ENCODE measurements around the gene SLU7. TPM values are rescaled to one million over a fixed set of nuclear protein-coding genes. Genes with fewer than 3 reads are reported as not detected.

SLU7 gene
- total RNA-seq, 1 experiment from 2014 or later = 42.3 TPM

DNA sequence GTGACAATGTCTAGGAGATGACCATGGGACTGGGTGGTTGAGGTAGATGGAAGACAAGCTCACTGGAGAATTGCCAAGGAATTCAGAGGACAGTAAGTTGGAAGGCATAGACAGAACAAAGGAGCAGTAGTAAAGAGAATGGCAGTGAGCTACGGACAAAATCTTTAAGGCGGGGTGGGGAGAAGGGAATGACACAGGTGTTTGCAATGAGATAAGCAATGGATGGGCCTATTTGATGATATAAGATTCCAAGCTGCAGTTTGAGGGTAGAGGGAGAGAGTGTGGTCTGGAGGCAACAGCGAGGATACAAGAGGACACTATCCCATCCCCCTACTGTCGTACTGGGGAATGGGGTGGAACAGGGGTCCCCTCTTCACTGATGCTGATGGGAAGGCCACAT lies 17.1 kb upstream of the SLU7 start:
- DNase-seq = no peak
- H3K9me3 ChIP-seq = no peaks in the 10 kb centered on the region
- no peak overlapping the region for H3K4me3 ChIP-seq
- H3K36me3 ChIP-seq = no peaks in the 10 kb centered on the region
- no peaks in the 10 kb centered on the region for H3K27me3 ChIP-seq

DNA sequence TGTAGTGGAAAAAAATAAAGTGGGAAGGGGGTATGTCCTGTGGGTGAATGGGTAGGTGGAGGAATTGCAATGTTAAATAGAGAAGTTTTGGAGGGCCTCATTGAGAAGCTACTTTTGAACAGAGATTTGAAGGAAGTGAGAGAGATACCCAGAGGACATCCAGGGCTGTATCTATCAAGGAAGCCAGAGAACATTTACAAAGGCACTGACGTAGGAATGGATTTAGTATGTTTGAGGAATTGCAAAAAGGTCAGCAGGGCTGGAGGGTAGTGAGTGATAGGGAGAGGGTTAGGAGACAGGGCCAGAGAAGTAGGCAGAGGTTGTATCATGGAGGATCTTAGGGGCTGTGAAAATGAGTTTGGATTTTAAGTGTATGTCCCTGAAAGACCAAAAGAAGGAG lies 16.7 kb upstream of the SLU7 start:
- Histone ChIP-seq H3K36me3 (no peaks in the 10 kb centered on the region; the same call in 1 of the 2 replicates), H3K9me3 (no peaks in the 10 kb centered on the region), H3K4me3 (no peak overlapping the region), H3K27me3 (no peaks in the 10 kb centered on the region)
- no peak for DNase-seq

DNA sequence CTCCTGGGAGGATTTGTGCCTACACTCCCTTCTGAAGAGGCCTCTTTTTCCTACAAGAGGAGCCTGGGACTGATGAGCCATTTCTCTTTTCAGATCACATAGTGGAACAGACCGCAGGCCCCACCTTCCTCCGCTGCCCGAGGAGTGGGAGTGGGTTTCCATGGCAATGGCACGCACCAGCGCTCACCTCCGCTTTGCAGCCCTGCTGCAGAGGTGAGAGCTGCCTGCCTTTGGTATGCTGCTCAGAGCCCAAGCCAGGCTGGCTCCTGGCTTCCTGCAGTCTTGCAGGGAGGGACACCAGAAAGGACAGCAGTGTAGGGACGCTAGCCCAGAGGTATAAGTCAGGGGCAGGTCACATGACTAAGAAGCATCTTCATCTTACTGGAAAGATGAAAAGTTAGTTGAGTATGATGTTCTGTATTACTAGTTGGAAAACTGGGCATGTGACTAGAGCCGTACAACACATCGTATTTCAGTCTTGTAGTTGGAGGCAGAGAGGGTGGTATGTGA lies 15.2 kb upstream of the SLU7 start:
- Histone ChIP-seq H3K9me3 (no peaks in the 10 kb centered on the region), H3K36me3 (peaks cover 9% of the 10 kb centered on the region), H3K27me3 (no peaks in the 10 kb centered on the region), H3K4me3 (no peak overlapping the region)
- no peak for DNase-seq

DNA sequence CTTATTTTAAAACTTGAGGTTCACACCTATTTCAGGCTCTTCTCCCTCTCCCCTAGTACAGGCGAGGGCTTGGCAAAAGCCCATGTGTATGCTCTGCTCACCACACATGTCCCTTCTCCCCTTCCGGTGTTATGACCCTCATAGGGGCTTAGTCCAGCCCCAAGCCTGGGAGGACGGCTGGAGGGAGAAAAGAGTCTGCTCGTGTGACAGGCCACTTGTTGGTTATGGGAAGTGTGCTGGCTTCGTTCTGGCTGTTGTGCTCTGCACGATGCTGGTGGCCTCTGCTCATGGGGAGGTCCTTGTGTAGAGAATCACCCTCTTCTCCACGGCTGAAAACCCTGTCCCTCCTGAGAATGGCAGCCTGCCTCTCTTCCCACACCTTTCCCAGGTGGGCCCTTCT lies 13.9 kb upstream of the SLU7 start:
- no peak for DNase-seq
- H3K36me3 ChIP-seq = peaks cover 22% of the 10 kb centered on the region
- no peaks in the 10 kb centered on the region for H3K9me3 ChIP-seq
- no peaks in the 10 kb centered on the region for H3K27me3 ChIP-seq
- H3K4me3 ChIP-seq = no peak overlapping the region

- Histone ChIP-seq H3K9me3 (no peaks in the 10 kb centered on the region), H3K4me3 (no peak overlapping the region), H3K27me3 (no peaks in the 10 kb centered on the region), H3K36me3 (peaks cover 28% of the 10 kb centered on the region)
- no peak for DNase-seq
Observed at GRCh38 chr5:160432196-160432595, 13.3 kb upstream of the SLU7 start.

GRCh38 chr5:160427607-160428006 lies 8.7 kb upstream of the SLU7 start:
- no peaks in the 10 kb centered on the region for H3K27me3 ChIP-seq
- no peak overlapping the region for H3K4me3 ChIP-seq
- no peak for DNase-seq
- H3K9me3 ChIP-seq = no peaks in the 10 kb centered on the region
- H3K36me3 ChIP-seq = peaks cover 74% of the 10 kb centered on the region

DNA sequence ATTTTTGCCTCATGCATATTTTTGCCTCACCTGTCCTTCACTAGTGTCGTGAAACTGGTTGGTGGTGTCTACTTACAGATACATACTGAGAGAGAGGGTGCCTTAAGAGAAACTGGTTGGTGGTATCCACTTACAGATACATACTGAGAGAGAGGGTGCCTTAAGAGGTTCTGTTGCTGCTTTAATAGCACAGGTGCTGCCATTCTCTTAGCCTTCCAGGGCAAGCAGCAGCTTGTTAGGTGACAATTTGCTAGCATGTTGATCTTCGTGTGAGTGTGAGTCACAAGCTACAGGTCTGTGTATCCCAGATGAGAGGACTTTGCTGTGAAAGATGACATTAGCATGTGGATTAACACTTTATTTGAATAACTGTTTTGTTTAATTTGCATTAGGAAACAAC lies 4.2 kb upstream of the SLU7 start:
- Histone ChIP-seq H3K9me3 (no peaks in the 10 kb centered on the region), H3K27me3 (no peaks in the 10 kb centered on the region), H3K4me3 (peak overlapping the region; percentile 72), H3K36me3 (peaks cover 60% of the 10 kb centered on the region)
- no peak for DNase-seq

DNA sequence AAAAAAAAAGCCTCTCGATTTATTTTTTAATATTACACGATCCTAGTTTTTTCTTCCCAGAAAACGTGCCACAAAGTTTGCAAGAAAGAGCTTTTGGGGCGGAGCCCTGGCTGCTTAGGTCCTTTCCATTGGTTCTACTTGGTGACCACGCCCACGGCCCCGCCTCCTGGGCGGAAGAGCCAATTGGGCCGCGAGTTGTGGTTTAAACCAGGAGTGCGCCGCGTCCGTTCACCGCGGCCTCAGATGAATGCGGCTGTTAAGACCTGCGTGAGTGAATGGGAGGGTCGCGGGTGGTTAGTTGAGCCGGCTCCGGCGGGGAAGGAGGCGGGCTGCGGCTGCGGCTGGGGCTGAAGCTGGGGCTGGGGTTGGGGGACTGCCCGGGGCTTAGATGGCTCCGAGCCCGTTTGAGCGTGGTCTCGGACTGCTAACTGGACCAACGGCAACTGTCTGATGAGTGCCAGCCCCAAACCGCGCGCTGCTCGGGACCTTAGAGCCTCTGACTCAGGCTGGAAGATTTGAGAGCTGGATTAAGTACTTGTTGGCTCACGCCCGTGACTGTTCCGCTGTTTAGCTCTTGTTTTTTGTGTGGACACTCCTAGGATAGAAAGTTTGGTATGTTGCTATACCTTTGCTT lies 2.9 kb upstream of the SLU7 start, which contains the start of gene PTTG1:
Gene PTTG1 (plus strand): TSS at position 231 of the 634 bp plus-strand sequence. CDS start 458 bp downstream, outside the sequence.
- peaks cover 46% of the 10 kb centered on the region for H3K36me3 ChIP-seq

GRCh38 chr5:160420331-160420610 lies 1.4 kb upstream of the SLU7 start:
- Histone ChIP-seq H3K4me3 (no peak overlapping the region), H3K27me3 (no peaks in the 10 kb centered on the region), H3K36me3 (peaks cover 31% of the 10 kb centered on the region), H3K9me3 (no peaks in the 10 kb centered on the region)
- DNase-seq = no peak

More for the DNA sequence above, 2.9 kb upstream of the SLU7 start, which contains the start of gene PTTG1:
- peak within 1 kb of the TSS; percentile 72 for H3K4me3 ChIP-seq
- DNase-seq = peak; percentile 99
- H3K27me3 ChIP-seq = no peaks in the 10 kb centered on the region
- H3K9me3 ChIP-seq = no peaks in the 10 kb centered on the region

DNA sequence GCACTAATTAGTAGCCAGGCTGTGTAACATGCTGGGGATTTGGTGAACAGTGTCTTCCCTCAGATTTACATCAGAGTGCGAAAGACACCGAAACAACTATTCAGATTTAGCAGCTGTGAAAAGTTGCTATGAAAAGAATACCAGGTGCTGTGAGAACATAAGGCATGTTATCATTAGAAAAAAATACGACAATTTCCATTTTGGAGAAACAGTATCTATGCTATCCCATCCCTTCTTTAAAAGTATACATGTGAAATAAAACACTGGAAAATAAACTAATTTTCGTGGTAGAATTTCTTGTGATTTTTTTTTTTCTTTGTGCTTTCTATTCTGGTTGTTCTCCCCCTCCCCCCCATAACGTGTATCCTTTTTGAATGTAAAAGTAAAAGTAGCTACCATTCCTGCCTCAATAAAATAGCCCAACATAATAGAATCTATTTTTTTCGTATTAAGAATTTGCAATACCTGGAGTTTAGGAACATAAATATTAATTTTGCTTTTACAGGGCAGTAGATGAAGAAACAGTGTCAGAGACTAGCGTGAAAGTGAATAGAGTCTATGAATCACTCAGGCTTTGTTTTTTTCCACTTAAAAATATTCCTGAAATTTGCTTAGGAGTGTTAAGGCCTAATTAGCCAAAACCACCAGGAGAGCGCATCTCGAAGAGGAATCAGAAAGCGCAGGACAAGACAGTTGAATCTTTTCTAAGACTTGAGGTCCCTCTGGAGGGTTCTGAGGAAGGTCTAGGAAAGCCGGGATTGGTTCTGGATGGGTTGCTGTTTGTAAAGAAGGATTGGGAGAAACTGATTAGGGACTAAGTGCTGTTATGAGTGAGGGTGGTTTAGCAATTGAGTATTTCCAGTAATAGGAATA lies 813 bp upstream of the SLU7 start:
- peak overlapping the region; percentile 76 for H3K4me3 ChIP-seq
- H3K9me3 ChIP-seq = no peaks in the 10 kb centered on the region
- H3K27me3 ChIP-seq = no peaks in the 10 kb centered on the region
- DNase-seq = no peak
- peaks cover 30% of the 10 kb centered on the region for H3K36me3 ChIP-seq

- H3K36me3 ChIP-seq = peaks cover 33% of the 10 kb centered on the region
- peak; percentile 97 for DNase-seq
Observed at GRCh38 chr5:160399402-160400353, 19.2 kb downstream of the SLU7 start, which contains the start of gene FAM200C. TSS of gene FAM200C (minus strand) at chr5:160400054. CDS start at chr5:160395490, 4,564 bp downstream.

GRCh38 chr5:160398806-160399205 lies 20.1 kb downstream of the SLU7 start:
- no peak for DNase-seq
- peaks cover 26% of the 10 kb centered on the region for H3K36me3 ChIP-seq
- H3K27me3 ChIP-seq = no peaks in the 10 kb centered on the region
- H3K4me3 ChIP-seq = peak overlapping the region; percentile 70
- no peaks in the 10 kb centered on the region for H3K9me3 ChIP-seq

More at GRCh38 chr5:160399402-160400353, 19.2 kb downstream of the SLU7 start, which contains the start of gene FAM200C:
- H3K9me3 ChIP-seq = no peaks in the 10 kb centered on the region
- H3K4me3 ChIP-seq = peak within 1 kb of the TSS; percentile 70
- H3K27me3 ChIP-seq = no peaks in the 10 kb centered on the region

- Histone ChIP-seq H3K9me3 (no peaks in the 10 kb centered on the region), H3K4me3 (no peak overlapping the region), H3K36me3 (peaks cover 15% of the 10 kb centered on the region), H3K27me3 (no peaks in the 10 kb centered on the region)
- no peak for DNase-seq
Observed at GRCh38 chr5:160397492-160397891, 21.4 kb downstream of the SLU7 start.

DNA sequence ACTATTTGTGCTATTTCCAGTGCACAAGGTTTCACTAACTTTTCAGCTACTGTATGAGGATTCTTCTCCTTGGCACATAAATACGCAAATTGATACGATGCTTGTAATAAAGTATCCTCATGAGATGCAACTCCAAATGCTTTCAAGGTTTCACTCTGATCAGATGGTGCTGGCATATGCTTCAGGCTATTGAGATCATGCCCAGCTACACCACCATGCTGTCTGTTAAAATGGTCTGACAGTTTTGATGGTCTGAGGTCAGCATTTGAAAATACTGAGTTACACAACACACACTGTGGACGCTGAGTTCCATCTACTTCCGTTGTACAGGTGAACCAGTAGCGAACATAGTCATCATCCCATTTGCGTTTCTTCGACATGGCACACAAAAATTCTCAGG lies 23.8 kb downstream of the SLU7 start:
- H3K36me3 ChIP-seq = 0 out of 2 replicates have a peak, but pooled peaks cover 2% of the 10 kb centered on the region
- H3K9me3 ChIP-seq = no peaks in the 10 kb centered on the region
- no peaks in the 10 kb centered on the region for H3K27me3 ChIP-seq
- H3K4me3 ChIP-seq = no peak overlapping the region
- no peak for DNase-seq

DNA sequence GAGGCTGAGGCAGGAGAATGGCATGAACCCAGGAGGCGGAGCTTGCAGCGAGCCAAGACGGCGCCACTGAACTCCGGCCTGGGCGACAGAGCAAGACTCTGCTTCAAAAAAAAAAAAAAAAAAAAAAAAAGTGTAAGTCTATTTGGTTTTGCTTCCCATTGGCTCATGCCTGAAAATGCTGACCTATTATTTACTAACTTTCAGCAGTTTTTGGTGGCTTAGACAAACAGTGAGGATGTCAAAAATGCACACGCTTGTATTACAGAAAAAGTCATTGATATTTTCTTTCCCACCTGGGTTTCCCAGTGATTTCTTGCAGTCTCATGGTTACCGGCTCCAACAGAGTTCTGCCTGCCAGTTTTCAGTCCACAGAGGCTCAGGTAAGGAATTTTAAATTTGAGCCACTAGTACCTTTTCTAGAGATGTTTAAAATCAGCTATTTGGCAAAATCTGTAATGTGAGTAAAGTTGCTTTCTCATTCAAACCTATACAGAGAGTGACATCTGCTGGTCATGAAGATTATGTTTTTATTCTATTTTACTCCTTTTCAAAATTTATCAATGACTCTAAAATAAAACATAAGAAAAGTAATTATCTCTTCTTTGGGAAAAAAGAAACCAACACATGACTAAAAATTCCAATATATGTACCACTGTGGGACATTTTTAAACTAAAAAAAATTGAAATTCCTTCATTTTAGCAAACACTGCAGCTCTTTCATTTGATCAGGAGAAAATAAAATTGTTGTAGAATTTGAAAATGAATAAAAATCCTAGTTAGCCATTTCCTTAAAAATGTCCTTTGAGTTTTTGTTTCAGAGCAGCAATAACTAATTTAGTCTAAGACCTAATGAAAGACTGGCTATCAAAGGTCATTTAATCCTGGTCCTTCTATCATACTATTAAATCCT lies 27.8 kb downstream of the SLU7 start:
- DNase-seq = no peak
- H3K27me3 ChIP-seq = no peaks in the 10 kb centered on the region
- 0 out of 2 replicates have a peak, but pooled peaks cover 2% of the 10 kb centered on the region for H3K36me3 ChIP-seq
- H3K9me3 ChIP-seq = peaks cover 12% of the 10 kb centered on the region
- no peak overlapping the region for H3K4me3 ChIP-seq
